Measurements from ENCODE around the gene MAGI2. TPM values are rescaled to one million over a fixed set of nuclear protein-coding genes. Genes with fewer than 3 reads are reported as not detected.

Gene MAGI2
- total RNA-seq, 1 experiment from 2014 or later = 14.3 TPM

DNA sequence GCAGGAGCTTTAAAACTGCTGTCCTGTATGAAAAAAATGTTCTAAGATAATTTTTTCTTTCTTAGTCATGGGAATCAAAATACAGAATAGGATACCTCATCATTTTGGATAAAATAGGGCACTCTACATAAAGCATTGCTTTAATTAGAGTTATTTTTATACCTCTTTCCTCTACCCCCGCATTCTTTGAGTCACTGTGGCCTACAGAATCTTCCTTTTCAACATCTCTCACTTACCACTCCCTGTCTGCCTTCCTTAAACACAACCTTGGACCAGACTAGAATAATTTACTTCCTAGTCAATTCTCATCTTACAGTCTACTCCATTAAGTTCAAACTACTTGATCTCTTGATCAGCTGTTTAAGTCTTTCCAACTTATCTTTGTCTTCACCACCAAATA, 1192.6 kb downstream of the MAGI2 start:
- no peak overlapping the region for H3K4me2 ChIP-seq (ENCODE audit: insufficient read depth, insufficient read length, low read length)
- H3K27ac Mint-ChIP-seq = no peak overlapping the region
- H3K4me1 ChIP-seq (ENCODE audit: insufficient read depth, low read length) = no peaks in the 10 kb centered on the region
- TF ChIP-seq, protein P1, sequence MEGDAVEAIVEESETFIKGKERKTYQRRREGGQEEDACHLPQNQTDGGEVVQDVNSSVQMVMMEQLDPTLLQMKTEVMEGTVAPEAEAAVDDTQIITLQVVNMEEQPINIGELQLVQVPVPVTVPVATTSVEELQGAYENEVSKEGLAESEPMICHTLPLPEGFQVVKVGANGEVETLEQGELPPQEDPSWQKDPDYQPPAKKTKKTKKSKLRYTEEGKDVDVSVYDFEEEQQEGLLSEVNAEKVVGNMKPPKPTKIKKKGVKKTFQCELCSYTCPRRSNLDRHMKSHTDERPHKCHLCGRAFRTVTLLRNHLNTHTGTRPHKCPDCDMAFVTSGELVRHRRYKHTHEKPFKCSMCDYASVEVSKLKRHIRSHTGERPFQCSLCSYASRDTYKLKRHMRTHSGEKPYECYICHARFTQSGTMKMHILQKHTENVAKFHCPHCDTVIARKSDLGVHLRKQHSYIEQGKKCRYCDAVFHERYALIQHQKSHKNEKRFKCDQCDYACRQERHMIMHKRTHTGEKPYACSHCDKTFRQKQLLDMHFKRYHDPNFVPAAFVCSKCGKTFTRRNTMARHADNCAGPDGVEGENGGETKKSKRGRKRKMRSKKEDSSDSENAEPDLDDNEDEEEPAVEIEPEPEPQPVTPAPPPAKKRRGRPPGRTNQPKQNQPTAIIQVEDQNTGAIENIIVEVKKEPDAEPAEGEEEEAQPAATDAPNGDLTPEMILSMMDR (conservative IDR thresholded peaks at IDR 0.05) = no peak
- H3K79me2 ChIP-seq (ENCODE audit: insufficient read depth, low read length) = no peaks in the 10 kb centered on the region
- H4K8ac ChIP-seq (replicated peaks; ENCODE audit: insufficient read length, low read depth, low read length) = no peak overlapping the region
- H3K9me3 Mint-ChIP-seq = no peaks in the 10 kb centered on the region
- H3K27me3 ChIP-seq (ENCODE audit: insufficient read depth, low read length) = no peaks in the 10 kb centered on the region
- no peaks in the 10 kb centered on the region for H3K79me1 ChIP-seq (ENCODE audit: insufficient read depth, low read depth, low read length, poor library complexity, severe bottlenecking)
- no peaks in the 10 kb centered on the region; a peak in 1 of 7 replicates for H3K36me3 Mint-ChIP-seq (ENCODE audit: insufficient read depth in 1 of 3, low read depth in 3 of 3)
- no peak overlapping the region for H2BK15ac ChIP-seq (ENCODE audit: low read depth, low read length)
- H3K4ac ChIP-seq (ENCODE audit: low read depth, low read length) = no peak overlapping the region
- no peak overlapping the region for H4K5ac ChIP-seq (ENCODE audit: insufficient read length, low read depth, low read length)
- H3K9me3 ChIP-seq (ENCODE audit: control insufficient read depth, low read depth, low read length) = no peaks in the 10 kb centered on the region
- no peak overlapping the region for H2BK120ac ChIP-seq (ENCODE audit: low read depth, low read length, poor library complexity, severe bottlenecking)
- H3K14ac ChIP-seq (ENCODE audit: insufficient read depth, low read length) = no peak overlapping the region
- no peak overlapping the region for H3T11ph ChIP-seq (ENCODE audit: low read length)
- H2BK5ac ChIP-seq (ENCODE audit: insufficient read length, low read length) = no peak overlapping the region
- H3K23me2 ChIP-seq (ENCODE audit: insufficient read length, low read depth, low read length, poor library complexity, severe bottlenecking) = no peaks in the 10 kb centered on the region
- H3K4me1 Mint-ChIP-seq = peaks cover 7 to 8% of the 10 kb centered on the region in 2 experiments; a peak in 3 of 4 replicates
- no peaks in the 10 kb centered on the region for H4K20me1 ChIP-seq (ENCODE audit: control insufficient read depth, insufficient read depth, insufficient read length)
- H2AFZ ChIP-seq (ENCODE audit: low read length) = no peak overlapping the region
- H3K9ac ChIP-seq (ENCODE audit: extremely low read depth, insufficient read length, low read length) = no peak overlapping the region
- H2BK12ac ChIP-seq (ENCODE audit: insufficient read length, low read depth, low read length) = no peak overlapping the region
- H3K23ac ChIP-seq (ENCODE audit: insufficient read length, low read depth, low read length) = no peak overlapping the region
- no peak overlapping the region for H4K91ac ChIP-seq (ENCODE audit: insufficient read length, low read depth, low read length)
- H2BK20ac ChIP-seq (ENCODE audit: low read depth, low read length, poor library complexity, severe bottlenecking) = no peak overlapping the region
- H3K18ac ChIP-seq (ENCODE audit: insufficient read length, low read depth, low read length) = no peak overlapping the region
- WGBS (ENCODE audit: extremely low coverage, insufficient read length, low lambda C conversion rate) = no CpG with 5 or more reads among the region's 1 CpG
- H3K4me3 Mint-ChIP-seq = no peak overlapping the region
- no peak overlapping the region for H3K27ac ChIP-seq (ENCODE audit: insufficient read length, low read depth, low read length)
- no peak for DNase-seq
- no peak overlapping the region for H3K56ac ChIP-seq (ENCODE audit: insufficient read length, low read depth, low read length)
- H2AK5ac ChIP-seq (ENCODE audit: insufficient read length, low read length) = no peak overlapping the region
- H3K27me3 Mint-ChIP-seq (ENCODE audit: low read depth) = no peaks in the 10 kb centered on the region
